ENCODE data around the gene NKX2-4.

DNA sequence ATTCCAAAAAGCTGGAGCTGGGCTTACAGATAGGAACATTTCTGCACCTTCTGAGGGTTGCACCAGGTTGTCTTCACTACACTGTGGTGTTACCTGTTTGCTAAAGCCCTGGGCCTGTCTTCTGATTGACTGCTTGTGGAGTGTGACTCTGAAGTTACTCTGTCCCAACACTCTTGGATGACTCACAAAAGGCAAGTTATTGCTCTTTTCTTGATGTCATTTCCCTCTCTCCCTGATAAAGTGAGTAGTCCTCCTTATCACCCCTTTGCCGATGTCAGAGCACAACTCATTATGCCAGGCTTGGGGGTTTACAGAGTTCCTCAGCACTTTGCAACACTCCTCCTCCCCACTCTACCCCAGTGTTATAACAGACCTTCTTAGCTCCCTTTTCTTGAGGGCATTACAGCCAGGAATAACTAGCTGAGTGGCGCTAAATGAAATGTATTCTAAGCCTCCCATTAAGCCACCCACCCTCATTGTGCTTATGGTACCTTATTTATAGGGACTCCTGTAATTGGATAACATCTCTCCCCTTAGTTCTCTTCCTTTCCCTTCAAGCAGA lies 36.1 kb upstream of the NKX2-4 start:
- no peak for TF ChIP-seq EZH2phosphoT487 (IDR thresholded peaks at IDR 0.05; ENCODE audit: borderline replicate concordance)
- TF ChIP-seq TCF7L2 (IDR thresholded peaks at IDR 0.05; ENCODE audit: borderline replicate concordance, extremely low read depth, insufficient read depth, insufficient read length), result no peak
- no peak for TF ChIP-seq EZH2 (IDR thresholded peaks at IDR 0.05)
